DOHH2 (cell line): ENCODE measurements around the gene TUB.

Source experiments
- H3F3A ChIP-seq: fragments of 200-600 bp; sonication (generic), shearing (Covaris generic); 2 replicates; pipeline ENCODE4 v1.6.0; 2016; ENCODE audit warnings: antibody characterized with exemption, mild to moderate bottlenecking; ENCODE audit not compliant: control insufficient read depth, insufficient read depth
- H3K27ac ChIP-seq: fragments of 200-600 bp; sonication (generic); 2 replicates; pipeline ENCODE4 v1.5.1; 2014; ENCODE audit warnings: low read depth, mild to moderate bottlenecking, low read length, moderate library complexity
- H3K27me3 ChIP-seq: fragments of 200-600 bp; sonication (generic); 2 replicates; pipeline ENCODE4 v1.6.1; 2014; ENCODE audit warnings: mild to moderate bottlenecking, low read length, mixed read lengths; ENCODE audit not compliant: control insufficient read depth
- H3K36me3 ChIP-seq: fragments of 200-600 bp; sonication (generic); 2 replicates; pipeline ENCODE4 v1.6.1; 2014; ENCODE audit warnings: mild to moderate bottlenecking, low read length, moderate library complexity, mixed read lengths; ENCODE audit not compliant: control insufficient read depth
- H3K4me1 ChIP-seq: fragments of 200-600 bp; sonication (generic); 2 replicates; pipeline ENCODE4 v1.6.1; 2014; ENCODE audit warnings: mild to moderate bottlenecking, low read length, mixed read lengths; ENCODE audit not compliant: control insufficient read depth
- H3K4me2 ChIP-seq: fragments of 200-600 bp; sonication (generic); 2 replicates; pipeline ENCODE4 v1.6.0; 2014; ENCODE audit warnings: mild to moderate bottlenecking, low read length, moderate library complexity
- H3K4me3 ChIP-seq: fragments of 200-600 bp; sonication (generic); 2 replicates; pipeline ENCODE4 v1.5.1; 2014; ENCODE audit warnings: mild to moderate bottlenecking, low read length, mixed read lengths
- H3K79me2 ChIP-seq: fragments of 200-600 bp; sonication (generic); 2 replicates; pipeline ENCODE4 v1.6.1; 2014; ENCODE audit warnings: mild to moderate bottlenecking, low read length, mixed read lengths; ENCODE audit not compliant: control insufficient read depth
- H3K9me2 ChIP-seq: fragments of 200-600 bp; sonication (generic); replicated peaks from 2 replicates; pipeline ENCODE4 v1.6.1; 2014; ENCODE audit warnings: mild to moderate bottlenecking, low read length, mixed read lengths; ENCODE audit not compliant: control insufficient read depth
- H3K9me3 ChIP-seq: fragments of 200-600 bp; sonication (generic); 2 replicates; pipeline ENCODE4 v1.6.1; 2014; ENCODE audit warnings: antibody characterized with exemption, low read length, mixed read lengths; ENCODE audit not compliant: control insufficient read depth, insufficient read depth
- H4K20me1 ChIP-seq: fragments of 200-600 bp; sonication (generic); 2 replicates; pipeline ENCODE4 v1.6.0; 2014; ENCODE audit warnings: low read depth, mild to moderate bottlenecking, antibody characterized with exemption, low read length, moderate library complexity; ENCODE audit not compliant: control insufficient read depth, insufficient read depth
- CTCF ChIP-seq: fragments of 200-600 bp; sonication (generic); IDR thresholded peaks from one replicate; pipeline ENCODE4 v1.5.1; 2014; ENCODE audit warnings: antibody characterized with exemption, mild to moderate bottlenecking, low read depth, low read length; ENCODE audit not compliant: poor library complexity, severe bottlenecking
- EZH2phosphoT487 ChIP-seq: fragments of 200-600 bp; sonication (generic); IDR thresholded peaks from 2 replicates; pipeline ENCODE4 v1.6.1; 2017; ENCODE audit warnings: borderline replicate concordance, mild to moderate bottlenecking, antibody characterized with exemption, low read length, moderate library complexity, mixed read lengths

Gene TUB

GRCh38 chr11:8061555-8062428, 19.2 kb upstream of the TUB start:
- Histone ChIP-seq H3K4me2 (no peak overlapping the region), H3K36me3 (no peaks in the 10 kb centered on the region), H4K20me1 (no peaks in the 10 kb centered on the region), H3K4me1 (no peaks in the 10 kb centered on the region), H3K9me3 (no peaks in the 10 kb centered on the region), H3K27ac (no peak overlapping the region), H3K9me2 (no peaks in the 10 kb centered on the region), H3K27me3 (no peaks in the 10 kb centered on the region), H3F3A (no peaks in the 10 kb centered on the region), H3K4me3 (no peak overlapping the region), H3K79me2 (no peaks in the 10 kb centered on the region)
- TF ChIP-seq EZH2phosphoT487 (no peak), CTCF (no peak)

GRCh38 chr11:8062781-8063257, 18.2 kb upstream of the TUB start:
- H3K9me3 ChIP-seq: no peaks in the 10 kb centered on the region
- H3K9me2 ChIP-seq: no peaks in the 10 kb centered on the region
- H4K20me1 ChIP-seq: no peaks in the 10 kb centered on the region
- H3K79me2 ChIP-seq: no peaks in the 10 kb centered on the region
- H3K4me3 ChIP-seq: no peak overlapping the region
- H3F3A ChIP-seq: no peaks in the 10 kb centered on the region
- no peaks in the 10 kb centered on the region for H3K4me1 ChIP-seq
- H3K27me3 ChIP-seq: no peaks in the 10 kb centered on the region; the same call in 1 of the 2 replicates
- TF ChIP-seq EZH2phosphoT487: no peak
- no peak overlapping the region for H3K4me2 ChIP-seq
- no peak overlapping the region for H3K27ac ChIP-seq
- H3K36me3 ChIP-seq: no peaks in the 10 kb centered on the region

- Histone ChIP-seq H3K79me2 (no peaks in the 10 kb centered on the region), H3K27me3 (no peaks in the 10 kb centered on the region; the same call in 1 of the 2 replicates), H3K4me1 (no peaks in the 10 kb centered on the region), H3K36me3 (no peaks in the 10 kb centered on the region), H3K9me3 (no peaks in the 10 kb centered on the region), H3K27ac (no peak overlapping the region), H3F3A (no peaks in the 10 kb centered on the region), H3K4me2 (no peak overlapping the region), H3K9me2 (no peaks in the 10 kb centered on the region), H4K20me1 (no peaks in the 10 kb centered on the region), H3K4me3 (no peak overlapping the region)
- no peak for TF ChIP-seq EZH2phosphoT487
- no peak for TF ChIP-seq CTCF
These were observed 17.7 kb upstream of the TUB start for GRCh38 chr11:8063324-8063723.

GRCh38 chr11:8065031-8065430, 16.0 kb upstream of the TUB start:
- no peak overlapping the region for H3K4me2 ChIP-seq
- H3K27me3 ChIP-seq: peaks cover 5% of the 10 kb centered on the region; the same call in 1 of the 2 replicates
- H3K9me2 ChIP-seq: no peaks in the 10 kb centered on the region
- no peaks in the 10 kb centered on the region for H4K20me1 ChIP-seq
- no peaks in the 10 kb centered on the region for H3F3A ChIP-seq
- no peaks in the 10 kb centered on the region for H3K9me3 ChIP-seq
- H3K36me3 ChIP-seq: no peaks in the 10 kb centered on the region
- TF ChIP-seq CTCF (no peak), EZH2phosphoT487 (no peak)
- no peak overlapping the region for H3K4me3 ChIP-seq
- H3K4me1 ChIP-seq: no peaks in the 10 kb centered on the region
- no peaks in the 10 kb centered on the region for H3K79me2 ChIP-seq
- H3K27ac ChIP-seq: no peak overlapping the region
